GM23338 (cell line): ENCODE data around the gene PLD1. TPM values are rescaled to one million over a fixed set of nuclear protein-coding genes. Genes with fewer than 3 reads are reported as not detected.

Source experiments
- ATAC-seq: fragments of 200-7000 bp; cut with Tn5 transposase; 3 replicates; pipeline ENCODE4 v1.9.1; 2020
- DNase-seq: peaks from one replicate; pipeline ENCODE4 v3.0.0-alpha.2; 2015; ENCODE audit warnings: low spot score
- H2AFZ ChIP-seq: fragments of 200-600 bp; sonication (generic); 2 replicates; pipeline ENCODE4 v1.8.0; 2016; ENCODE audit warnings: antibody characterized with exemption, mild to moderate bottlenecking, moderate library complexity
- H3F3A ChIP-seq: fragments of 200-600 bp; sonication (generic); replicated peaks from 2 replicates; pipeline ENCODE4 v1.8.0; 2017; ENCODE audit warnings: antibody characterized with exemption, mixed run types, low read depth
- H3K27ac ChIP-seq: fragments of 200-600 bp; sonication (generic); 2 replicates; pipeline ENCODE4 v1.6.1; 2016; ENCODE audit warnings: low read depth
- H3K27me3 ChIP-seq: fragments of 200-600 bp; sonication (generic); 2 replicates; pipeline ENCODE4 v1.8.0; 2016; ENCODE audit warnings: mild to moderate bottlenecking, mixed run types, moderate library complexity; ENCODE audit not compliant: insufficient read depth
- H3K36me3 ChIP-seq: fragments of 200-600 bp; sonication (generic); 2 replicates; pipeline ENCODE4 v1.8.0; 2016; ENCODE audit warnings: mild to moderate bottlenecking; ENCODE audit not compliant: insufficient read depth
- H3K4me1 ChIP-seq: fragments of 200-600 bp; sonication (generic); 2 replicates; pipeline ENCODE4 v1.8.0; 2016; ENCODE audit warnings: mild to moderate bottlenecking, moderate library complexity; ENCODE audit not compliant: insufficient read depth
- H3K4me2 ChIP-seq: fragments of 200-600 bp; sonication (generic); 2 replicates; pipeline ENCODE4 v1.7.1; 2017; ENCODE audit warnings: mixed run types
- H3K4me3 ChIP-seq: fragments of 200-600 bp; sonication (generic); 2 replicates; pipeline ENCODE4 v1.6.1; 2016; ENCODE audit warnings: mixed run types
- H3K79me2 ChIP-seq: fragments of 200-600 bp; sonication (generic); replicated peaks from 2 replicates; pipeline ENCODE4 v1.8.0; 2017; ENCODE audit warnings: mild to moderate bottlenecking; ENCODE audit not compliant: insufficient read depth
- H3K9me2 ChIP-seq: fragments of 200-600 bp; sonication (generic); 2 replicates; pipeline ENCODE4 v1.8.0; 2017; ENCODE audit not compliant: insufficient read depth
- H4K20me1 ChIP-seq: fragments of 200-600 bp; sonication (generic); replicated peaks from 2 replicates; pipeline ENCODE4 v1.8.0; 2017; ENCODE audit warnings: mild to moderate bottlenecking; ENCODE audit not compliant: insufficient read depth
- H3K27ac Mint-ChIP-seq: 2 replicates; pipeline ENCODE4 v1.8.0; 2020; ENCODE audit warnings: inconsistent platforms, mild to moderate bottlenecking, moderate library complexity, mixed read lengths
- H3K27me3 Mint-ChIP-seq: 3 replicates; pipeline ENCODE4 v1.8.0; 2022; ENCODE audit warnings: low read depth, mild to moderate bottlenecking, moderate library complexity, mixed read lengths, inconsistent platforms; ENCODE audit not compliant: insufficient read depth, poor library complexity
- H3K36me3 Mint-ChIP-seq: 3 replicates; pipeline ENCODE4 v1.8.0; 2021; ENCODE audit warnings: low read depth, mild to moderate bottlenecking, inconsistent platforms, moderate library complexity, mixed read lengths
- H3K4me1 Mint-ChIP-seq: 3 replicates; pipeline ENCODE4 v1.8.0; 2020; ENCODE audit warnings: mild to moderate bottlenecking, inconsistent platforms, mixed read lengths
- H3K4me3 Mint-ChIP-seq: 3 replicates; pipeline ENCODE4 v1.8.0; 2021; ENCODE audit warnings: moderate library complexity, mild to moderate bottlenecking, inconsistent platforms, mixed read lengths
- H3K9me3 Mint-ChIP-seq: 3 replicates; pipeline ENCODE4 v1.8.0; 2020; ENCODE audit warnings: moderate library complexity, mild to moderate bottlenecking, inconsistent platforms, mixed read lengths
- CTCF ChIP-seq, 2 experiments: fragments of 200-600 bp in 1 of 2; sonication (generic) in 1 of 2; conservative IDR thresholded peaks; 2 replicates each; pipeline versions ENCODE4 v1.5.1 to v1.6.1; 2016 to 2017; ENCODE audit warnings: antibody characterized with exemption in 2 of 2, low read depth in 2 of 2, mild to moderate bottlenecking in 2 of 2, moderate library complexity in 1 of 2
- ETS1 ChIP-seq: IDR thresholded peaks from 2 replicates; pipeline ENCODE4 v1.6.1; 2016; ENCODE audit warnings: antibody characterized with exemption
- EZH2 ChIP-seq: fragments of 200-600 bp; sonication (generic); IDR thresholded peaks from one replicate; pipeline ENCODE4 v1.8.0; 2017; ENCODE audit warnings: antibody characterized with exemption, mild to moderate bottlenecking, low read depth; ENCODE audit not compliant: unreplicated experiment
- EZH2phosphoT487 ChIP-seq: fragments of 200-600 bp; sonication (generic); IDR thresholded peaks from one replicate; pipeline ENCODE4 v1.8.1; 2018; ENCODE audit warnings: antibody characterized with exemption; ENCODE audit not compliant: unreplicated experiment
- JUNB ChIP-seq: IDR thresholded peaks from one replicate; pipeline ENCODE4 v1.6.1; 2016; ENCODE audit warnings: antibody characterized with exemption; ENCODE audit not compliant: unreplicated experiment
- POLR2AphosphoS5 ChIP-seq: IDR thresholded peaks from 2 replicates; pipeline ENCODE4 v1.6.1; 2016; ENCODE audit warnings: antibody characterized with exemption, low read depth
- ZNF114 ChIP-seq: fragments of 250-450 bp; sonication (Bioruptor Pico); IDR thresholded peaks from 2 replicates; pipeline ENCODE4 v1.5.0; 2020; ENCODE audit warnings: mild to moderate bottlenecking, moderate library complexity
- ZNF331 ChIP-seq: fragments of 250-450 bp; sonication (Bioruptor Pico); IDR thresholded peaks from 2 replicates; pipeline ENCODE4 v1.5.0; 2020; ENCODE audit warnings: low read depth, mild to moderate bottlenecking, moderate library complexity
- ZNF462 ChIP-seq: fragments of 250-450 bp; sonication (Bioruptor Pico); IDR thresholded peaks from 2 replicates; pipeline ENCODE4 v1.5.0; 2020; ENCODE audit warnings: mild to moderate bottlenecking, moderate library complexity
- polyA plus RNA-seq: library from polyadenylated mRNA; unstranded; fragments of >200 nt; fragmentation: Nextera tagmentation; extraction: Ambion mirVana; gene quantifications from 2 replicates; pipeline ENCODE4 v1.2.1, GENCODE V29; 2016
- total RNA-seq: library from RNA; depleted of rRNA; stranded (reverse); fragments of >200 nt; shearing (Covaris generic); gene quantifications from 2 replicates; pipeline ENCODE4 v1.2.3, GENCODE V29; 2014

The PLD1 gene
- total and polyA plus RNA-seq, 2 experiments from 2014 or later: 1.4 to 2.2 TPM

- no peak for TF ChIP-seq EZH2phosphoT487
- no peak for TF ChIP-seq ETS1
- TF ChIP-seq EZH2: no peak
These were observed 125.0 kb downstream of the PLD1 start (continued) for GRCh38 chr3:171685116-171685895.

GRCh38 chr3:171684221-171684620 is 126.1 kb downstream of the PLD1 start:
- no peak for TF ChIP-seq ZNF331 (CRISPR knock-in tag)
- TF ChIP-seq ZNF114: no peak
- no peak for TF ChIP-seq EZH2
- no peak for TF ChIP-seq CTCF (conservative IDR thresholded peaks at IDR 0.05; ENCODE audit: low read depth in 2 of 2)
- TF ChIP-seq POLR2AphosphoS5: no peak
- TF ChIP-seq ZNF462: no peak
- TF ChIP-seq ETS1: no peak
- no peak for TF ChIP-seq JUNB
- no peak for TF ChIP-seq EZH2phosphoT487
- H3K4me3 Mint-ChIP-seq: no peak overlapping the region
- H3K4me2 ChIP-seq: no peak overlapping the region
- no peak overlapping the region for H2AFZ ChIP-seq
- no peaks in the 10 kb centered on the region for H3K36me3 Mint-ChIP-seq
- no peaks in the 10 kb centered on the region for H3F3A ChIP-seq
- no peaks in the 10 kb centered on the region for H3K27me3 ChIP-seq
- H3K9me3 Mint-ChIP-seq: no peaks in the 10 kb centered on the region
- no peak overlapping the region for H3K4me3 ChIP-seq
- no peaks in the 10 kb centered on the region for H3K27me3 Mint-ChIP-seq
- H3K36me3 ChIP-seq: no peaks in the 10 kb centered on the region
- H3K79me2 ChIP-seq: no peaks in the 10 kb centered on the region
- no peaks in the 10 kb centered on the region for H3K4me1 Mint-ChIP-seq
- H4K20me1 ChIP-seq: no peaks in the 10 kb centered on the region
- H3K27ac Mint-ChIP-seq: no peak overlapping the region
- no peaks in the 10 kb centered on the region for H3K9me2 ChIP-seq
- no peak overlapping the region for H3K27ac ChIP-seq
- H3K4me1 ChIP-seq: no peaks in the 10 kb centered on the region
- no peak for ATAC-seq
- no peak for DNase-seq
